Right lobe of liver (tissue), 4 donors: ENCODE data around the gene SEMA3B.

ENCODE experiments used
- POLR2A ChIP-seq: fragments of 450-650 bp; IDR thresholded peaks from one replicate; pipeline ENCODE4 v1.6.1; 2017; ENCODE audit warnings: antibody characterized with exemption, mild to moderate bottlenecking
- TF ChIP-seq, protein P1 (sequence below), 4 donors: fragments of 200-600 bp in 3 of 4; fragments of 450-650 bp in 1 of 4; IDR thresholded peaks; one replicate each; pipeline versions ENCODE4 v1.5.1 to v1.8.0; 2016 to 2022; ENCODE audit warnings: antibody characterized with exemption in 4 of 4, mild to moderate bottlenecking in 2 of 4
- donor health status: DM: no; HTN: no; CAD: no.
- donor health status: DM: no; HTN: no; CAD: no.
- donor health status: DM: no; HTN: yes; CAD: no.

- TF ChIP-seq, protein P1, sequence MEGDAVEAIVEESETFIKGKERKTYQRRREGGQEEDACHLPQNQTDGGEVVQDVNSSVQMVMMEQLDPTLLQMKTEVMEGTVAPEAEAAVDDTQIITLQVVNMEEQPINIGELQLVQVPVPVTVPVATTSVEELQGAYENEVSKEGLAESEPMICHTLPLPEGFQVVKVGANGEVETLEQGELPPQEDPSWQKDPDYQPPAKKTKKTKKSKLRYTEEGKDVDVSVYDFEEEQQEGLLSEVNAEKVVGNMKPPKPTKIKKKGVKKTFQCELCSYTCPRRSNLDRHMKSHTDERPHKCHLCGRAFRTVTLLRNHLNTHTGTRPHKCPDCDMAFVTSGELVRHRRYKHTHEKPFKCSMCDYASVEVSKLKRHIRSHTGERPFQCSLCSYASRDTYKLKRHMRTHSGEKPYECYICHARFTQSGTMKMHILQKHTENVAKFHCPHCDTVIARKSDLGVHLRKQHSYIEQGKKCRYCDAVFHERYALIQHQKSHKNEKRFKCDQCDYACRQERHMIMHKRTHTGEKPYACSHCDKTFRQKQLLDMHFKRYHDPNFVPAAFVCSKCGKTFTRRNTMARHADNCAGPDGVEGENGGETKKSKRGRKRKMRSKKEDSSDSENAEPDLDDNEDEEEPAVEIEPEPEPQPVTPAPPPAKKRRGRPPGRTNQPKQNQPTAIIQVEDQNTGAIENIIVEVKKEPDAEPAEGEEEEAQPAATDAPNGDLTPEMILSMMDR (IDR thresholded peaks at IDR 0.05): no peak
- no peak for TF ChIP-seq POLR2A
Observed at GRCh38 chr3:50320853-50321335, 51.9 kb downstream of the SEMA3B start.
